ENCODE measurements around the gene PLA1A.

Gene PLA1A

GRCh38 chr3:119652306-119653033, 54.8 kb downstream of the PLA1A start:
- H3K4me3 ChIP-seq (ENCODE audit: low read length) = no peak overlapping the region
- no peak for DNase-seq (ENCODE audit: low read depth, low spot score)

GRCh38 chr3:119653876-119654275, 56.2 kb downstream of the PLA1A start:
- DNase-seq (ENCODE audit: low read depth, low spot score) = no peak
- H3K4me3 ChIP-seq (ENCODE audit: low read length) = no peak overlapping the region

GRCh38 chr3:119657887-119658702, 60.4 kb downstream of the PLA1A start:
- no peak overlapping the region for H3K4me3 ChIP-seq (ENCODE audit: low read length)
- DNase-seq (ENCODE audit: low read depth, low spot score) = peak; percentile 24

- no peak overlapping the region for H3K4me3 ChIP-seq (ENCODE audit: low read length)
- DNase-seq (ENCODE audit: low read depth, low spot score) = no peak
These were observed 61.3 kb downstream of the PLA1A start for GRCh38 chr3:119658994-119659393.

GRCh38 chr3:119659606-119660291, 62.1 kb downstream of the PLA1A start:
- H3K4me3 ChIP-seq (ENCODE audit: low read length) = no peak overlapping the region
- no peak for DNase-seq (ENCODE audit: low read depth, low spot score)

GRCh38 chr3:119660474-119661440, 63.1 kb downstream of the PLA1A start, which contains the start of gene POPDC2:
POPDC2 (minus strand) TSS chr3:119660589; CDS start chr3:119660423, 166 bp downstream.
- DNase-seq (ENCODE audit: low read depth, low spot score) = no peak
- no peak within 1 kb of the TSS for H3K4me3 ChIP-seq (ENCODE audit: low read length)

- no peak overlapping the region for H3K4me3 ChIP-seq (ENCODE audit: low read length)
- no peak for DNase-seq (ENCODE audit: low read depth, low spot score)
These were observed 65.1 kb downstream of the PLA1A start for GRCh38 chr3:119662604-119663373.

GRCh38 chr3:119663885-119664284, 66.2 kb downstream of the PLA1A start:
- H3K4me3 ChIP-seq (ENCODE audit: low read length) = no peak overlapping the region
- DNase-seq (ENCODE audit: low read depth, low spot score) = no peak

GRCh38 chr3:119664370-119664769, 66.7 kb downstream of the PLA1A start:
- no peak for DNase-seq (ENCODE audit: low read depth, low spot score)
- no peak overlapping the region for H3K4me3 ChIP-seq (ENCODE audit: low read length)

GRCh38 chr3:119664850-119665379, 67.2 kb downstream of the PLA1A start:
- no peak overlapping the region for H3K4me3 ChIP-seq (ENCODE audit: low read length)

GRCh38 chr3:119665954-119666559, 68.4 kb downstream of the PLA1A start:
- H3K4me3 ChIP-seq (ENCODE audit: low read length) = no peak overlapping the region
- no peak for DNase-seq (ENCODE audit: low read depth, low spot score)

More at GRCh38 chr3:119664850-119665379, 67.2 kb downstream of the PLA1A start:
- no peak for DNase-seq (ENCODE audit: low read depth, low spot score)

GRCh38 chr3:119669906-119670570, 72.4 kb downstream of the PLA1A start:
- no peak overlapping the region for H3K4me3 ChIP-seq (ENCODE audit: low read length)
- no peak for DNase-seq (ENCODE audit: low read depth, low spot score)

GRCh38 chr3:119672776-119673175, 75.1 kb downstream of the PLA1A start:
- no peak for DNase-seq (ENCODE audit: low read depth, low spot score)
- H3K4me3 ChIP-seq (ENCODE audit: low read length) = no peak overlapping the region

- DNase-seq (ENCODE audit: low read depth, low spot score) = no peak
- H3K4me3 ChIP-seq (ENCODE audit: low read length) = no peak overlapping the region
These were observed 76.2 kb downstream of the PLA1A start for GRCh38 chr3:119673875-119674274.

GRCh38 chr3:119675188-119675874, 77.6 kb downstream of the PLA1A start:
- no peak overlapping the region for H3K4me3 ChIP-seq (ENCODE audit: low read length)

GRCh38 chr3:119676020-119676419, 78.3 kb downstream of the PLA1A start:
- DNase-seq (ENCODE audit: low read depth, low spot score) = no peak
- peak overlapping the region; percentile 63 for H3K4me3 ChIP-seq (ENCODE audit: low read length)

More at GRCh38 chr3:119675188-119675874, 77.6 kb downstream of the PLA1A start:
- DNase-seq (ENCODE audit: low read depth, low spot score) = no peak
